ENCODE data around the gene ZNF605.
A peak's percentile ranks its signal among the peaks of the same experiment; 100 is the strongest.
"Not testable (repeated sequence)": the region's sequence is repeated elsewhere in the genome, so short reads cannot be mapped to it uniquely, and the experiment has no call there.

The ZNF605 gene

GRCh38 chr12:132909030-132909368, 47.1 kb downstream of the ZNF605 start:
- DNase-seq (ENCODE audit: extremely low read depth, low read depth), result no peak
- no peak; the same call in 1 of the 2 replicates for TF ChIP-seq CTCF (IDR thresholded peaks at IDR 0.05; ENCODE audit: low read depth, low read length)

GRCh38 chr12:132908145-132909029, 47.7 kb downstream of the ZNF605 start:
- DNase-seq (ENCODE audit: extremely low read depth, low read depth), result peak; percentile 94
- no peak for TF ChIP-seq CTCF (IDR thresholded peaks at IDR 0.05; ENCODE audit: low read depth, low read length)

- not testable (repeated sequence) for DNase-seq (ENCODE audit: extremely low read depth, low read depth)
Measured at GRCh38 chr12:132907789-132908144, 48.3 kb downstream of the ZNF605 start.

GRCh38 chr12:132907216-132907615, 48.9 kb downstream of the ZNF605 start:
- DNase-seq (ENCODE audit: extremely low read depth, low read depth), result no peak

GRCh38 chr12:132904718-132905328, 51.3 kb downstream of the ZNF605 start:
- TF ChIP-seq CTCF (IDR thresholded peaks at IDR 0.05; ENCODE audit: low read depth, low read length), result peak; percentile 47
- no peak for DNase-seq (ENCODE audit: extremely low read depth, low read depth)

More at GRCh38 chr12:132907216-132907615, 48.9 kb downstream of the ZNF605 start:
- TF ChIP-seq CTCF (IDR thresholded peaks at IDR 0.05; ENCODE audit: low read depth, low read length), result no peak

GRCh38 chr12:132899033-132899432, 57.1 kb downstream of the ZNF605 start:
- DNase-seq (ENCODE audit: extremely low read depth, low read depth), result no peak
- TF ChIP-seq CTCF (IDR thresholded peaks at IDR 0.05; ENCODE audit: low read depth, low read length), result no peak

GRCh38 chr12:132888852-132889251, 67.3 kb downstream of the ZNF605 start:
- no peak for DNase-seq (ENCODE audit: extremely low read depth, low read depth)
- TF ChIP-seq CTCF (IDR thresholded peaks at IDR 0.05; ENCODE audit: low read depth, low read length), result no peak

All from AG09319 (cell line).